GM10266 (cell line): Measurements from ENCODE around the gene TCERG1L.

Experiments
- DNase-seq: peaks from one replicate; pipeline ENCODE4 v3.0.0; 2012; ENCODE audit errors: extremely low spot score
- CTCF ChIP-seq: IDR thresholded peaks from 2 replicates; pipeline ENCODE4 v1.5.1; 2012; ENCODE audit warnings: mild to moderate bottlenecking, low read depth; ENCODE audit not compliant: control insufficient read depth, insufficient read depth; ENCODE audit errors: missing control alignments

TCERG1L gene

GRCh38 chr10:131173484-131174210, 137.9 kb downstream of the TCERG1L start:
- DNase-seq = no peak
- no peak for TF ChIP-seq CTCF

- DNase-seq = no peak
- no peak for TF ChIP-seq CTCF
These were observed 139.1 kb downstream of the TCERG1L start for GRCh38 chr10:131172433-131172832.

- no peak for DNase-seq
- no peak for TF ChIP-seq CTCF
These were observed 142.4 kb downstream of the TCERG1L start for GRCh38 chr10:131169146-131169545.

GRCh38 chr10:131168238-131168875, 143.2 kb downstream of the TCERG1L start:
- no peak for TF ChIP-seq CTCF
- no peak for DNase-seq

- no peak for DNase-seq
- no peak for TF ChIP-seq CTCF
These were observed 144.3 kb downstream of the TCERG1L start for GRCh38 chr10:131167036-131167860.

GRCh38 chr10:131166486-131166885, 145.0 kb downstream of the TCERG1L start:
- TF ChIP-seq CTCF = no peak
- no peak for DNase-seq

GRCh38 chr10:131165092-131165491, 146.4 kb downstream of the TCERG1L start:
- no peak for TF ChIP-seq CTCF
- no peak for DNase-seq
